Measurements from ENCODE around the gene OSBPL2. TPM values are rescaled to one million over a fixed set of nuclear protein-coding genes. Genes with fewer than 3 reads are reported as not detected.
A peak's percentile ranks its signal among the peaks of the same experiment; 100 is the strongest.

OSBPL2 gene
- total and polyA plus RNA-seq, 2 donors (not counting 1 experiment from before 2014, with no cell fraction given), result 28.1 to 74.3 TPM

GRCh38 chr20:62305149-62305764 lies 66.9 kb downstream of the OSBPL2 start:
- POLR2A ChIA-PET, result interaction anchor here (0.6 kb wide), 1 partner anchor 57 kb away, joined by 3 read pairs; no protein-coding TSS in a partner anchor
- Histone ChIP-seq H3K9me3 (ENCODE audit: control extremely low read depth in 1 of 3, control insufficient read depth in 2 of 3, insufficient read depth in 1 of 3, low read length in 2 of 3) (no peaks in the 10 kb centered on the region), H3K27me3 (replicated peaks in 1 of 4; ENCODE audit: control extremely low read depth in 1 of 4, control insufficient read depth in 3 of 4, insufficient read depth in 4 of 4, low read length in 3 of 4) (no peaks in the 10 kb centered on the region), H2AFZ (ENCODE audit: insufficient read depth, low read depth, low read length, poor library complexity, severe bottlenecking) (no peak overlapping the region), H3K4me3 (ENCODE audit: control extremely low read depth in 1 of 5, extremely low read depth in 1 of 5, insufficient read depth in 1 of 5, low read depth in 2 of 5, low read length in 4 of 5) (no peak overlapping the region), H4K20me1 (ENCODE audit: control insufficient read depth, insufficient read depth, low read length, poor library complexity, severe bottlenecking) (peaks cover 56% of the 10 kb centered on the region), H3K9ac (ENCODE audit: low read length) (no peak overlapping the region), H3K36me3 (replicated peaks in 1 of 2; ENCODE audit: control extremely low read depth in 1 of 2, control insufficient read depth in 1 of 2, extremely low read depth in 1 of 2, insufficient read depth in 2 of 2, low read length in 1 of 2) (peaks cover 0 to 50% of the 10 kb centered on the region in 2 experiments), H3K79me2 (ENCODE audit: control insufficient read depth, insufficient read depth, low read length) (peaks cover 34% of the 10 kb centered on the region), H3K4me2 (replicated peaks; ENCODE audit: low read depth, low read length, poor library complexity, severe bottlenecking) (peak overlapping the region; percentile 100), H3K27ac (ENCODE audit: low read length in 2 of 2) (no peak overlapping the region), H3K4me1 (ENCODE audit: control insufficient read depth in 2 of 2, insufficient read depth in 2 of 2, low read length in 2 of 2) (peaks cover 15 to 29% of the 10 kb centered on the region in 2 donors)
- DNase-seq (no peak), ATAC-seq (ENCODE audit: low read depth) (no peak)
- Mint-ChIP-seq H3K4me3 (peak overlapping the region; percentile 87), H3K4me1 (peaks cover 23% of the 10 kb centered on the region), H3K9me3 (ENCODE audit: insufficient read depth) (no peaks in the 10 kb centered on the region), H3K27me3 (no peaks in the 10 kb centered on the region), H3K27ac (peak overlapping the region; percentile 15)
- intact Hi-C loops (cut with micrococcal nuclease), result loop anchor here (10.0 kb wide), 1 partner anchor 340 kb away; the partner anchor contains the start of gene SLCO4A1
- no peak for TF ChIP-seq CTCF (IDR thresholded peaks at IDR 0.05)
- TF ChIP-seq EZH2 (IDR thresholded peaks at IDR 0.05; ENCODE audit: borderline replicate concordance, insufficient read depth, low read depth, low read length, poor library complexity, severe bottlenecking), result no peak
- WGBS (ENCODE audit: insufficient coverage), result 92% methylated on average over 16 of the region's 18 CpGs
- CTCF ChIA-PET, result interaction anchor here (1.9 kb wide), 1 partner anchor 63 kb away, joined by 5 read pairs; no protein-coding TSS in a partner anchor
